GM12878 (cell line): ENCODE data around the gene ABCG4. TPM values are rescaled to one million over a fixed set of nuclear protein-coding genes. Genes with fewer than 3 reads are reported as not detected.

ENCODE experiments used
- ATAC-seq: fragments of 200-7000 bp; cut with Tn5 transposase; 3 replicates; pipeline ENCODE4 v1.9.1; 2020; ENCODE audit warnings: mild to moderate bottlenecking, moderate library complexity
- BruUV-seq: library from RNA; stranded (reverse); fragments of 400-500 nt; replicated peaks from 2 replicates; lab custom pipeline; 2021; lab: Mats Ljungman, UMichigan
- CTCF ChIA-PET: fragments of 300-600 bp; sonication (Branson Sonifier 250); formaldehyde crosslinking; extraction: SDS; loops from one replicate; lab custom pipeline; 2021; ENCODE audit warnings: inconsistent platforms; lab: Yijun Ruan, JAX
- POLR2A ChIA-PET: fragments of 350-600 bp; formaldehyde crosslinking; extraction: SDS; loops from one replicate; lab custom pipeline; 2021; ENCODE audit warnings: inconsistent platforms; lab: Charles Lee
- RAD21 ChIA-PET: fragments of 300-600 bp; sonication (Branson Sonifier 250); formaldehyde crosslinking; loops from one replicate; lab custom pipeline; 2023; ENCODE audit warnings: antibody characterized with exemption; ENCODE audit not compliant: unreplicated experiment; lab: Charles Lee
- SMC1A ChIA-PET: fragments of 300-600 bp; sonication (Branson Sonifier 250); formaldehyde crosslinking; loops from one replicate; lab custom pipeline; 2023; ENCODE audit not compliant: unreplicated experiment, uncharacterized antibody; lab: Charles Lee
- DNase-seq: peaks from one replicate; pipeline ENCODE4 v3.0.0-alpha.2; 2011; ENCODE audit warnings: low read depth, low spot score
- FAIRE-seq: peaks from 3 replicates; lab custom pipeline; 2011; peaks lifted over from hg19 to GRCh38; lab: Jason Lieb, UNC
- H2AFZ ChIP-seq: 2 replicates; pipeline ENCODE4 v1.6.0; 2011; ENCODE audit warnings: low read depth, low read length, control low read depth; ENCODE audit not compliant: control insufficient read depth
- H3K27ac ChIP-seq: 2 replicates; pipeline ENCODE4 v1.5.1; 2011; ENCODE audit warnings: control low read depth; ENCODE audit not compliant: control insufficient read depth, insufficient read depth
- H3K27me3 ChIP-seq, 2 experiments: replicated peaks in 1 of 2; 2 replicates each; pipeline versions ENCODE4 v1.6.0 to v1.6.1; 2011; ENCODE audit warnings: low read length in 1 of 2; ENCODE audit not compliant: control insufficient read depth in 2 of 2, insufficient read depth in 2 of 2
- H3K36me3 ChIP-seq, 2 experiments: 2 replicates each; pipeline ENCODE4 v1.5.1; 2011; ENCODE audit warnings: low read length in 1 of 2; ENCODE audit not compliant: control insufficient read depth in 2 of 2, insufficient read depth in 2 of 2
- H3K4me1 ChIP-seq: 2 replicates; pipeline ENCODE4 v1.6.1; 2011; ENCODE audit warnings: mild to moderate bottlenecking, low read length, moderate library complexity, mixed read lengths; ENCODE audit not compliant: control insufficient read depth, insufficient read depth
- H3K4me2 ChIP-seq: 2 replicates; pipeline ENCODE4 v1.6.0; 2011; ENCODE audit warnings: control low read depth; ENCODE audit not compliant: control insufficient read depth, insufficient read depth
- H3K4me3 ChIP-seq: fragments of 200-600 bp; sonication (generic); 2 replicates; pipeline ENCODE4 v1.5.1; 2016
- H3K79me2 ChIP-seq: 2 replicates; pipeline ENCODE4 v1.6.0; 2011; ENCODE audit warnings: low read length; ENCODE audit not compliant: control insufficient read depth, insufficient read depth
- H3K9ac ChIP-seq: 2 replicates; pipeline ENCODE4 v1.8.0; 2011; ENCODE audit warnings: low read length, control low read depth, mixed read lengths; ENCODE audit not compliant: control insufficient read depth, insufficient read depth
- H3K9me3 ChIP-seq: replicated peaks from 3 replicates; pipeline ENCODE4 v1.5.1; 2011; ENCODE audit warnings: mild to moderate bottlenecking, low read length; ENCODE audit not compliant: control insufficient read depth, insufficient read depth
- H4K20me1 ChIP-seq: 2 replicates; pipeline ENCODE4 v1.6.0; 2011; ENCODE audit not compliant: control insufficient read depth, insufficient read depth
- BHLHE40 ChIP-seq, 2 experiments: fragments of 450-650 bp in 1 of 2; IDR thresholded peaks; 2 replicates each; pipeline ENCODE4 v1.6.1; 2011 to 2017; ENCODE audit warnings: low read depth in 2 of 2, borderline replicate concordance in 1 of 2, improper control_type of control experiment in 1 of 2, low read length in 1 of 2, mild to moderate bottlenecking in 1 of 2
- CUX1 ChIP-seq: IDR thresholded peaks from 2 replicates; pipeline ENCODE4 v1.6.1; 2012; ENCODE audit warnings: improper control_type of control experiment, low read depth, low read length; ENCODE audit not compliant: insufficient replicate concordance
- WGBS: methylation state at CpG from one replicate; pipeline ENCODE4 v1.1.6; 2016; ENCODE audit warnings: low lambda C conversion rate; ENCODE audit not compliant: insufficient replicate concordance, insufficient coverage; ENCODE audit errors: missing lambda C conversion rate; 5-methylcytosine and 5-hydroxymethylcytosine counted together
- in situ Hi-C: fragments of 300-500 bp; cut with MboI; formaldehyde crosslinking; loops from 9 replicates; pipeline ENCODE4 v1.14.3; 2018; ENCODE audit warnings: mixed read lengths
- intact Hi-C: fragments of 100-400 bp; cut with micrococcal nuclease; formaldehyde crosslinking; loops from one replicate; pipeline ENCODE4 v1.14.2; 2022; ENCODE audit not compliant: unreplicated experiment
- polyA plus RNA-seq, 11 experiments: library from polyadenylated mRNA; depleted of rRNA in 4 of 11; unstranded in 6 of 11; stranded (reverse) in 5 of 11; fragments of >200 nt; fragmentation: Nextera tagmentation in 4 of 11; fragmentation: Illumina TruSeq in 1 of 11; extraction: Ambion mirVana in 4 of 11; extraction: Trizol in 1 of 11; gene quantifications; 1 replicate in 1 of 11; 2 replicates in 10 of 11; pipeline versions ENCODE4 v1.2.1 to v1.2.3, GENCODE V29; 2011 to 2016; ENCODE audit warnings: inconsistent platforms in 2 of 11, missing spikeins in 2 of 11, low read depth in 1 of 11
- total RNA-seq, 4 experiments: library from RNA; depleted of rRNA in 3 of 4; stranded (reverse); fragments of >200 nt in 3 of 4; fragmentation: Illumina TruSeq in 1 of 4; extraction: Trizol in 1 of 4; gene quantifications; 2 replicates each; pipeline versions ENCODE4 v1.2.1 to v1.2.3, GENCODE V29; 2013 to 2021

Gene ABCG4
- total and polyA plus RNA-seq, 10 of the 15 experiments (the other 5 are each of a cell fraction or from before 2014, with no cell fraction given): not detected

- Histone ChIP-seq H2AFZ (no peak overlapping the region), H4K20me1 (no peaks in the 10 kb centered on the region; the same call in 1 of the 2 replicates), H3K4me1 (peaks cover 9% of the 10 kb centered on the region), H3K27ac (peak overlapping the region; percentile 85), H3K27me3 (no peaks in the 10 kb centered on the region)
- no peak for FAIRE-seq
- no peak for ATAC-seq
- POLR2A ChIA-PET: interaction anchor here (0.5 to 2.4 kb wide), 7 partner anchors 52 to 415 kb away, joined by 3 to 20 read pairs (median 5); partner anchors contain the start of gene VPS11
- SMC1A ChIA-PET: interaction anchor here (0.6 to 4.0 kb wide), 6 partner anchors 13 to 116 kb away, joined by 3 to 42 read pairs (median 5); no protein-coding TSS in a partner anchor
- no TSS peak for BruUV-seq
- TF ChIP-seq BHLHE40 (IDR thresholded peaks at IDR 0.05; ENCODE audit: borderline replicate concordance in 1 of 2, low read depth in 2 of 2, low read length in 1 of 2) (0 out of 4 replicates have a peak, but pooled peaks of 1 of the 2 experiments have one; percentile 63), CUX1 (no peak)
- TF ChIP-seq, all 136 proteins: peak for 1
- no peak for DNase-seq
- 5% methylated on average over 11 of the region's 11 CpGs for WGBS
- Histone ChIP-seq H3K9ac (peak overlapping the region; percentile 83), H3K4me3 (peak overlapping the region; percentile 93), H3K79me2 (peaks cover 53% of the 10 kb centered on the region), H3K36me3 (no peaks in the 10 kb centered on the region), H3K4me2 (peak overlapping the region; percentile 68), H3K9me3 (no peaks in the 10 kb centered on the region; the same call in 2 of the 3 replicates)
- ChIA-PET CTCF (interaction anchor here (0.6 to 4.5 kb wide), 12 partner anchors 10 to 130 kb away, joined by 3 to 63 read pairs (median 5); partner anchors contain the start of genes MCAM and NLRX1), RAD21 (interaction anchor here (1.0 to 3.6 kb wide), 4 partner anchors 38 to 140 kb away, joined by 3 to 44 read pairs (median 15); partner anchors contain the start of gene VPS11)
- intact Hi-C loops (loop anchor here (1.0 to 5.0 kb wide), 2 partner anchors 53 to 115 kb away; no protein-coding TSS in a partner anchor), in situ Hi-C loops (no loop called here)
Observed at GRCh38 chr11:119207415-119207960, 58.6 kb downstream of the ABCG4 start.
